Aorta (tissue), 5 donors: Measurements from ENCODE around the gene PRSS48. TPM values are rescaled to one million over a fixed set of nuclear protein-coding genes. Genes with fewer than 3 reads are reported as not detected.
A peak's percentile ranks its signal among the peaks of the same experiment; 100 is the strongest.
"Not testable (repeated sequence)": the region's sequence is repeated elsewhere in the genome, so short reads cannot be mapped to it uniquely, and the experiment has no call there.

Experiments
- ATAC-seq: fragments of 200-7000 bp; cut with Tn5 transposase; one replicate; pipeline ENCODE4 v1.9.1; 2022; ENCODE audit warnings: moderate library complexity; ENCODE audit not compliant: low FRiP score
- DNase-seq, 2 donors: peaks; one replicate each; pipeline ENCODE4 v3.0.0-alpha.2; 2020
- H3K27ac ChIP-seq, 2 donors: one replicate each; pipeline ENCODE4 v1.5.1; 2013; ENCODE audit warnings: low read length in 2 of 2, mild to moderate bottlenecking in 2 of 2, moderate library complexity in 2 of 2, control low read depth in 1 of 2, inconsistent platforms in 1 of 2, low read depth in 1 of 2
- H3K27me3 ChIP-seq, 2 donors: one replicate each; pipeline ENCODE4 v1.6.1; 2013; ENCODE audit warnings: control low read depth in 1 of 2, low read length in 1 of 2, mild to moderate bottlenecking in 1 of 2, moderate library complexity in 1 of 2; ENCODE audit not compliant: insufficient read depth in 2 of 2, control insufficient read depth in 1 of 2
- H3K36me3 ChIP-seq, 2 donors: one replicate each; pipeline ENCODE4 v1.6.1; 2013; ENCODE audit warnings: control low read depth in 1 of 2, low read length in 1 of 2, mild to moderate bottlenecking in 1 of 2; ENCODE audit not compliant: insufficient read depth in 2 of 2, control insufficient read depth in 1 of 2
- H3K4me1 ChIP-seq, 2 donors: one replicate each; pipeline ENCODE4 v1.6.1; 2013; ENCODE audit warnings: low read length in 2 of 2, control low read depth in 1 of 2, mild to moderate bottlenecking in 1 of 2, moderate library complexity in 1 of 2; ENCODE audit not compliant: insufficient read depth in 2 of 2, control insufficient read depth in 1 of 2
- H3K4me3 ChIP-seq, 2 donors: one replicate each; pipeline ENCODE4 v1.5.1; 2013; ENCODE audit warnings: low read length in 2 of 2, control low read depth in 1 of 2, mild to moderate bottlenecking in 1 of 2
- H3K9me3 ChIP-seq: one replicate; pipeline ENCODE4 v1.6.1; 2013; ENCODE audit warnings: mild to moderate bottlenecking, low read length; ENCODE audit not compliant: control insufficient read depth
- WGBS, 2 donors: extraction: QIAGEN DNeasy Blood & Tissue Kit; methylation state at CpG; one replicate each; pipeline ENCODE4 v1.1.7; 2013; 5-methylcytosine and 5-hydroxymethylcytosine counted together
- intact Hi-C, 2 donors: fragments of 100-400 bp; cut with DNase I; formaldehyde crosslinking; loops; one replicate each; pipeline versions ENCODE4 v1.14.2 to v1.15.0; 2022
- polyA plus RNA-seq, 2 donors: library from polyadenylated mRNA; stranded (reverse); fragments of 200-250 nt; gene quantifications; one replicate each; pipeline ENCODE4 v1.2.3, GENCODE V29; 2013
- total RNA-seq, 2 donors: library from RNA; stranded (reverse); fragmentation: NEBNext Ultra II Directional; extraction: Animal tissue kit (Norgen Biotek cat#: 25700); gene quantifications; one replicate each; pipeline ENCODE4 v1.2.1, GENCODE V29; 2021
- donor health status: healthy with polysubstance abuse.
- donor health status: Bipolar disorder and iron deficiency.
- donor health status: DM: no; HTN: no; CAD: no.
- donor health status: DM: no; HTN: no; CAD: no.
- donor health status: DM: yes; HTN: yes; CAD: no.

PRSS48 gene
- total and polyA plus RNA-seq, 4 donors: not detected

GRCh38 chr4:151238477-151238876 lies 38.5 kb upstream of the PRSS48 start:
- Histone ChIP-seq H3K4me1 (no peaks in the 10 kb centered on the region), H3K27me3 (no peaks in the 10 kb centered on the region), H3K9me3 (no peaks in the 10 kb centered on the region), H3K36me3 (no peaks in the 10 kb centered on the region), H3K27ac (no peak overlapping the region), H3K4me3 (no peak overlapping the region)
- DNase-seq: no peak
- intact Hi-C loops: no loop called here
- 40 to 50% methylated on average over 3 of the region's 3 CpGs for WGBS, 2 donors
- peak; percentile 70 for ATAC-seq

GRCh38 chr4:151239608-151240007 lies 37.4 kb upstream of the PRSS48 start:
- DNase-seq: no peak
- WGBS, 2 donors: 96 to 97% methylated on average over 3 of the region's 3 CpGs

GRCh38 chr4:151242305-151242704 lies 34.7 kb upstream of the PRSS48 start:
- 93 to 95% methylated on average over 2 of the region's 2 CpGs for WGBS, 2 donors
- H3K4me3 ChIP-seq: no peak overlapping the region
- DNase-seq (no peak), ATAC-seq (no peak)
- no peaks in the 10 kb centered on the region for H3K27me3 ChIP-seq
- H3K27ac ChIP-seq: no peak overlapping the region
- intact Hi-C loops: no loop called here
- no peaks in the 10 kb centered on the region for H3K4me1 ChIP-seq
- H3K36me3 ChIP-seq: no peaks in the 10 kb centered on the region
- H3K9me3 ChIP-seq: no peaks in the 10 kb centered on the region

More at GRCh38 chr4:151239608-151240007, 37.4 kb upstream of the PRSS48 start:
- intact Hi-C loops: no loop called here
- Histone ChIP-seq H3K27ac (no peak overlapping the region), H3K4me3 (no peak overlapping the region), H3K36me3 (no peaks in the 10 kb centered on the region), H3K9me3 (no peaks in the 10 kb centered on the region), H3K27me3 (no peaks in the 10 kb centered on the region), H3K4me1 (no peaks in the 10 kb centered on the region)
- ATAC-seq: no peak

GRCh38 chr4:151246742-151247141 lies 30.2 kb upstream of the PRSS48 start:
- DNase-seq: no peak
- H3K27me3 ChIP-seq: no peaks in the 10 kb centered on the region
- no peaks in the 10 kb centered on the region for H3K9me3 ChIP-seq
- 94 to 98% methylated on average over 2 of the region's 2 CpGs for WGBS, 2 donors
- no peak overlapping the region for H3K4me3 ChIP-seq
- H3K36me3 ChIP-seq: no peaks in the 10 kb centered on the region
- H3K27ac ChIP-seq: no peak overlapping the region
- peaks cover 0 to 3% of the 10 kb centered on the region in 2 donors for H3K4me1 ChIP-seq
- ATAC-seq: no peak
- intact Hi-C loops: no loop called here

- Histone ChIP-seq H3K9me3 (no peaks in the 10 kb centered on the region), H3K27me3 (no peaks in the 10 kb centered on the region), H3K4me1 (peaks cover 0 to 5% of the 10 kb centered on the region in 2 donors), H3K4me3 (no peak overlapping the region), H3K27ac (no peak overlapping the region), H3K36me3 (no peaks in the 10 kb centered on the region)
- intact Hi-C loops: no loop called here
- no peak for DNase-seq
- ATAC-seq: no peak
- 95 to 98% methylated on average over 2 of the region's 2 CpGs for WGBS, 2 donors
These were observed 29.6 kb upstream of the PRSS48 start for GRCh38 chr4:151247395-151247794.

- Histone ChIP-seq H3K36me3 (no peaks in the 10 kb centered on the region), H3K27ac (no peak overlapping the region), H3K4me3 (no peak overlapping the region), H3K9me3 (no peaks in the 10 kb centered on the region), H3K4me1 (peaks cover 0 to 5% of the 10 kb centered on the region in 2 donors), H3K27me3 (no peaks in the 10 kb centered on the region)
- no peak for ATAC-seq
- no peak for DNase-seq
- intact Hi-C loops: no loop called here
- 97% methylated on average over 2 of the region's 2 CpGs for WGBS, 2 donors
These were observed 28.4 kb upstream of the PRSS48 start for GRCh38 chr4:151248519-151248918.

GRCh38 chr4:151250706-151251105 lies 26.3 kb upstream of the PRSS48 start:
- ATAC-seq (no peak), DNase-seq (no peak)
- intact Hi-C loops: no loop called here
- no peak overlapping the region for H3K27ac ChIP-seq
- H3K4me1 ChIP-seq: peaks cover 0 to 5% of the 10 kb centered on the region in 2 donors
- no peaks in the 10 kb centered on the region for H3K9me3 ChIP-seq
- no peaks in the 10 kb centered on the region for H3K36me3 ChIP-seq
- H3K4me3 ChIP-seq: no peak overlapping the region
- WGBS, 2 donors: 34 to 38% methylated on average over 5 of the region's 5 CpGs
- H3K27me3 ChIP-seq: no peaks in the 10 kb centered on the region

- no peak for DNase-seq
- WGBS, 2 donors: 23% methylated on average over 2 of the region's 2 CpGs
- no peak for ATAC-seq
- Histone ChIP-seq H3K36me3 (no peaks in the 10 kb centered on the region), H3K4me1 (peaks cover 0 to 5% of the 10 kb centered on the region in 2 donors), H3K27me3 (no peaks in the 10 kb centered on the region), H3K27ac (no peak overlapping the region), H3K9me3 (no peaks in the 10 kb centered on the region), H3K4me3 (no peak overlapping the region)
- intact Hi-C loops: no loop called here
These were observed 25.2 kb upstream of the PRSS48 start for GRCh38 chr4:151251603-151252304.

- H3K27ac ChIP-seq, H3K4me1 ChIP-seq, H3K9me3 ChIP-seq, ATAC-seq, H3K36me3 ChIP-seq, H3K27me3 ChIP-seq, H3K4me3 ChIP-seq, intact Hi-C loops, DNase-seq: not testable (repeated sequence)
- 97 to 99% methylated on average over 14 to 20 of the region's 28 CpGs for WGBS, 2 donors
These were observed 21.7 kb upstream of the PRSS48 start for GRCh38 chr4:151255226-151255625.
